PC-3 (cell line): Measurements from ENCODE around the gene PF4V1.

Experiments used
- CTCF ChIP-seq: fragments of 300-600 bp; sonication (generic); conservative IDR thresholded peaks from 2 replicates; pipeline ENCODE4 v1.5.1; 2017; ENCODE audit warnings: antibody characterized with exemption, low read depth, mild to moderate bottlenecking, low read length
- EZH2phosphoT487 ChIP-seq: fragments of 300-600 bp; sonication (generic); IDR thresholded peaks from 2 replicates; pipeline ENCODE4 v1.6.1; 2018; ENCODE audit warnings: mild to moderate bottlenecking, antibody characterized with exemption, low read length, borderline replicate concordance

GRCh38 chr4:73865431-73866096, 12.5 kb downstream of the PF4V1 start:
- no peak for TF ChIP-seq CTCF
- no peak for TF ChIP-seq EZH2phosphoT487
